ENCODE results near the gene LEF1.

Gene LEF1

GRCh38 chr4:108174856-108175255 lies 6.1 kb upstream of the LEF1 start:
- no peak for DNase-seq

- DNase-seq = no peak
Measured at GRCh38 chr4:108173599-108174057, 4.9 kb upstream of the LEF1 start.

- DNase-seq = peak in 1 of 2 experiments; percentile 46
Measured at GRCh38 chr4:108172753-108173598, 4.2 kb upstream of the LEF1 start.

GRCh38 chr4:108172231-108172752 lies 3.6 kb upstream of the LEF1 start:
- DNase-seq = no peak

GRCh38 chr4:108171339-108172230 lies 2.9 kb upstream of the LEF1 start:
- DNase-seq = no peak

- DNase-seq = no peak
Measured at GRCh38 chr4:108170631-108171338, 2.1 kb upstream of the LEF1 start.

- DNase-seq = no peak
Measured at GRCh38 chr4:108169664-108170063, 932 bp upstream of the LEF1 start.

GRCh38 chr4:108168160-108168670 lies 517 bp downstream of the LEF1 start:
- DNase-seq = no peak

GRCh38 chr4:108166441-108167315 lies 2.1 kb downstream of the LEF1 start:
- no peak for DNase-seq

- no peak for DNase-seq
Measured at GRCh38 chr4:108166038-108166437, 2.7 kb downstream of the LEF1 start.

- no peak for DNase-seq
Measured at GRCh38 chr4:108165586-108165985, 3.1 kb downstream of the LEF1 start.

- no peak for DNase-seq
Measured at GRCh38 chr4:108163351-108163750, 5.4 kb downstream of the LEF1 start.

- no peak for DNase-seq
Measured at GRCh38 chr4:108160741-108161352, 7.9 kb downstream of the LEF1 start.

- no peak for DNase-seq
Measured at GRCh38 chr4:108159845-108160244, 8.9 kb downstream of the LEF1 start.

GRCh38 chr4:108157655-108158054 lies 11.1 kb downstream of the LEF1 start:
- no peak for DNase-seq

- DNase-seq = no peak
Measured at GRCh38 chr4:108156391-108156790, 12.3 kb downstream of the LEF1 start.

- no peak for DNase-seq
Measured at GRCh38 chr4:108155373-108155772, 13.4 kb downstream of the LEF1 start.

- no peak for DNase-seq
Measured at GRCh38 chr4:108152980-108153379, 15.8 kb downstream of the LEF1 start.

- no peak for DNase-seq
Measured at GRCh38 chr4:108149588-108150380, 18.9 kb downstream of the LEF1 start.

- no peak for DNase-seq
Measured at GRCh38 chr4:108148316-108148715, 20.4 kb downstream of the LEF1 start.

All from NCI-H446 (cell line).